ENCODE measurements around the gene AFDN.

Gene AFDN

GRCh38 chr6:168016721-168017525 lies 190.2 kb downstream of the AFDN start:
- ChIA-PET CTCF (no interaction called here), POLR2A (no interaction called here)
- DNase-seq (ENCODE audit: extremely low spot score) = no peak
- TF ChIP-seq ARNT (IDR thresholded peaks at IDR 0.05) = no peak
- TF ChIP-seq ZNF384 (IDR thresholded peaks at IDR 0.05) = no peak

DNA sequence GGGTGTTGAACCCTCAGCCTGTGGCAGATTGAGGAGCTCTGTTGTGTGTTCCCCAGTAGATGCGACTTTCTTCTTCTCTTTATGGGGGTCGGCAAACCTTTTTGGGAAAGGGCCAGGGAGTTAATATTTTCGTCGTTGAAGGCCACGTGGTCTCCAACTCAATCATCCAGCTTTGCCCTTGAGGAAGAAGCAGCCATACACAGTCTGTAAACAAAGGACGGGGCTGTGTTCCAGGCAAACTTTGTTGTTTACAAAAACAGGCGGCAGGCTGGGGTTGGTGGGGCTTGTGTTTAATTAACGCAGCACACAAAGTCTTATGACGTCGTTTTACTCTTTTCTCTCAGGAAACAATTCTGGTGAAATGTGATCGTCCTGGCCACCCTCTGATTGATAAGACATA lies 190.9 kb downstream of the AFDN start:
- no peak for DNase-seq (ENCODE audit: extremely low spot score)
- CTCF ChIA-PET = no interaction called here

GRCh38 chr6:168018664-168019063 lies 192.0 kb downstream of the AFDN start:
- no peak for TF ChIP-seq ZNF384 (IDR thresholded peaks at IDR 0.05)
- TF ChIP-seq FOXK2 (IDR thresholded peaks at IDR 0.05) = no peak
- TF ChIP-seq FOXA1 (IDR thresholded peaks at IDR 0.05) = no peak
- no peak for TF ChIP-seq TARDBP (IDR thresholded peaks at IDR 0.05)
- TF ChIP-seq CTBP1 (IDR thresholded peaks at IDR 0.05; ENCODE audit: borderline replicate concordance) = no peak
- DNase-seq (ENCODE audit: extremely low spot score) = no peak
- ChIA-PET POLR2A (no interaction called here), CTCF (no interaction called here)

More for the DNA sequence above, 190.9 kb downstream of the AFDN start:
- POLR2A ChIA-PET = no interaction called here
- TF ChIP-seq FOXA1 (IDR thresholded peaks at IDR 0.05) (no peak), SUZ12 (IDR thresholded peaks at IDR 0.05) (no peak), FOXK2 (IDR thresholded peaks at IDR 0.05) (no peak), SP1 (IDR thresholded peaks at IDR 0.05) (no peak), HDGF (IDR thresholded peaks at IDR 0.05; ENCODE audit: borderline replicate concordance) (no peak)
- TF ChIP-seq, protein P1, sequence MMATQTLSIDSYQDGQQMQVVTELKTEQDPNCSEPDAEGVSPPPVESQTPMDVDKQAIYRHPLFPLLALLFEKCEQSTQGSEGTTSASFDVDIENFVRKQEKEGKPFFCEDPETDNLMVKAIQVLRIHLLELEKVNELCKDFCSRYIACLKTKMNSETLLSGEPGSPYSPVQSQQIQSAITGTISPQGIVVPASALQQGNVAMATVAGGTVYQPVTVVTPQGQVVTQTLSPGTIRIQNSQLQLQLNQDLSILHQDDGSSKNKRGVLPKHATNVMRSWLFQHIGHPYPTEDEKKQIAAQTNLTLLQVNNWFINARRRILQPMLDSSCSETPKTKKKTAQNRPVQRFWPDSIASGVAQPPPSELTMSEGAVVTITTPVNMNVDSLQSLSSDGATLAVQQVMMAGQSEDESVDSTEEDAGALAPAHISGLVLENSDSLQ (IDR thresholded peaks at IDR 0.05) = no peak

DNA sequence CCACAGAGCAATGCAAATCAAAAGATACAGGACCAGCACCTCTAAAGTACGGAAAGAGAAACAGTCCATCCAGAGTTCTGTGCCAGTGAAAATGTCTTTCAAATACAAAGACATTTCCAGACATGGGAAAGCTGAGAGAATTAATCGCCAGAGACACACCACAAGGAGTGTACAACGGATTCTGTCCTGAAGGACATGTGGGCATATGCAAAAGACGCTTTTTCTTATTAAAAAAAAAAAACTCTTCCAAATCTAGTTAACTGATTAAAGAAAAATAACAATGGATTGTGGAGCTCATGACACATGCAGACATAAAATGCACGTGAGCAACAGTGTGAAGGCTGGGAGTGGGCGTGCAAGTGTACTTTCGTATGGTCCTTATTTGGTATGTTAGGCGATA lies 193.5 kb downstream of the AFDN start:
- POLR2A ChIA-PET = no interaction called here
- CTCF ChIA-PET = interaction anchor here (0.7 to 0.8 kb wide), 2 partner anchors 13 to 419 kb away, joined by 3 to 4 read pairs; no protein-coding TSS in a partner anchor
- DNase-seq (ENCODE audit: extremely low spot score) = no peak
- TF ChIP-seq FOXK2 (IDR thresholded peaks at IDR 0.05) = no peak
- TF ChIP-seq ARNT (IDR thresholded peaks at IDR 0.05) = no peak
- TF ChIP-seq ZNF384 (IDR thresholded peaks at IDR 0.05) = no peak
- no peak for TF ChIP-seq ELF4 (IDR thresholded peaks at IDR 0.05)
- TF ChIP-seq FOXM1 (IDR thresholded peaks at IDR 0.05; ENCODE audit: borderline replicate concordance) = no peak
- no peak for TF ChIP-seq BHLHE40 (IDR thresholded peaks at IDR 0.05; ENCODE audit: borderline replicate concordance)
- no peak for TF ChIP-seq SP1 (IDR thresholded peaks at IDR 0.05)
- no peak for TF ChIP-seq SUZ12 (IDR thresholded peaks at IDR 0.05)

- no peak for DNase-seq (ENCODE audit: extremely low spot score)
- ChIA-PET CTCF (no interaction called here), POLR2A (no interaction called here)
- TF ChIP-seq FOXK2 (IDR thresholded peaks at IDR 0.05) (no peak), ARNT (IDR thresholded peaks at IDR 0.05) (no peak), HDGF (IDR thresholded peaks at IDR 0.05; ENCODE audit: borderline replicate concordance) (no peak), L3MBTL2 (conservative IDR thresholded peaks at IDR 0.05) (no peak), FOXM1 (IDR thresholded peaks at IDR 0.05; ENCODE audit: borderline replicate concordance) (no peak), NFRKB (IDR thresholded peaks at IDR 0.05) (no peak), CTBP1 (IDR thresholded peaks at IDR 0.05; ENCODE audit: borderline replicate concordance) (no peak), FOXA1 (IDR thresholded peaks at IDR 0.05) (no peak), LEF1 (IDR thresholded peaks at IDR 0.05; ENCODE audit: borderline replicate concordance) (no peak), BHLHE40 (IDR thresholded peaks at IDR 0.05; ENCODE audit: borderline replicate concordance) (no peak), ZNF384 (IDR thresholded peaks at IDR 0.05) (no peak), SUZ12 (IDR thresholded peaks at IDR 0.05) (no peak), SP1 (IDR thresholded peaks at IDR 0.05) (no peak), ELF4 (IDR thresholded peaks at IDR 0.05) (no peak), TARDBP (IDR thresholded peaks at IDR 0.05) (no peak)
- TF ChIP-seq, protein P1 (IDR thresholded peaks at IDR 0.05) = no peak
These were observed 194.9 kb downstream of the AFDN start for GRCh38 chr6:168021581-168021980.
